Measurements from ENCODE around the gene PCDH9.

GRCh38 chr13:66714795-66715194 is 515.3 kb downstream of the PCDH9 start:
- TF ChIP-seq CTCF (IDR thresholded peaks at IDR 0.05) (no peak), POLR2A (IDR thresholded peaks at IDR 0.05) (no peak), POLR2AphosphoS5 (IDR thresholded peaks at IDR 0.05; ENCODE audit: insufficient read depth in 1 of 2, low read depth in 1 of 2) (no peak)
